ENCODE measurements around the gene HSPG2.

DNA sequence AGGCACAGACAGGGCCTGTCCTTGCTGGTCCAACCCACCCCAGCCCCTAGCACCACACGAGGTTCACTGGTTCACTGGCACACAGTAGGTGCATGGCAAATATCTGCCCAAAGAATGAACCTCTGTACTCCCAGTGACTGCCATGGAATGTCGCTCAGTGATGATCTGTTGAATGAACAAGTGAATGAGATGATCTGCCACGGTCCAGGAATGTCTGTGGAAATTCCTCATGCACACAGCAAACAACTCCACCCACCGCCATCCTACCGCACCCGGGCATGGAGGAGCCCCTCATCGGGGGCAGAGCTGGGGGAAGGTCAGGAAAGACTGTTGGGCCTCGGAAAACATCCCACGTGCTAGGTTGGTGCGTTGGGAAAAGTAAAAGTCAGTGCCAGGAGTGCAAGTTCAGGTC, 1.7 kb downstream of the HSPG2 start:
- TF ChIP-seq FOXP2 (optimal IDR thresholded peaks at IDR 0.05; ENCODE audit: control extremely low read depth, extremely low read length, insufficient read depth) (no peak), POLR2AphosphoS5 (IDR thresholded peaks at IDR 0.05; ENCODE audit: borderline replicate concordance, low read depth, low read length) (no peak)
